ENCODE results near the gene RAPGEF5. TPM values are rescaled to one million over a fixed set of nuclear protein-coding genes. Genes with fewer than 3 reads are reported as not detected.

Gene RAPGEF5
- polyA plus RNA-seq, 1 of the 3 experiments (the other 2 are of a cell fraction) = 1.2 TPM

GRCh38 chr7:22216832-22217475 is 140.0 kb downstream of the RAPGEF5 start:
- H4K20me1 ChIP-seq (ENCODE audit: insufficient read depth) = no peaks in the 10 kb centered on the region
- H3K79me2 ChIP-seq (ENCODE audit: insufficient read depth) = no peaks in the 10 kb centered on the region
- no peak overlapping the region for H3K4me3 ChIP-seq (ENCODE audit: low read depth in 2 of 2, low read length in 1 of 2)
- H3K9ac ChIP-seq = no peak overlapping the region
- peaks cover 0 to 2% of the 10 kb centered on the region in 2 experiments for H3K36me3 ChIP-seq (replicated peaks in 1 of 2; ENCODE audit: control insufficient read depth in 1 of 2, insufficient read depth in 2 of 2, low read length in 1 of 2)
- H3K9me2 ChIP-seq = no peaks in the 10 kb centered on the region
- no peak overlapping the region for H2AFZ ChIP-seq (ENCODE audit: low read depth)
- no peak for DNase-seq
- CTCF ChIA-PET = interaction anchor here (0.7 to 1.7 kb wide), 4 partner anchors 13 to 107 kb away, joined by 3 to 6 read pairs (median 3); no protein-coding TSS in a partner anchor
- no peak overlapping the region for H3K4me2 ChIP-seq
- no peak overlapping the region for H3K27ac ChIP-seq (ENCODE audit: low read depth in 2 of 2, low read length in 1 of 2)
- H3F3A ChIP-seq (replicated peaks; ENCODE audit: insufficient read depth) = no peaks in the 10 kb centered on the region
- POLR2A ChIA-PET = no interaction called here
- no peaks in the 10 kb centered on the region for H3K4me1 ChIP-seq (ENCODE audit: control insufficient read depth in 1 of 2, insufficient read depth in 2 of 2, low read depth in 1 of 2, low read length in 1 of 2)
- no peaks in the 10 kb centered on the region for H3K27me3 ChIP-seq (ENCODE audit: insufficient read depth)
- no peaks in the 10 kb centered on the region for H3K9me3 ChIP-seq
- 76% methylated on average over 4 of the region's 4 CpGs for WGBS (ENCODE audit: low lambda C conversion rate)
- TF ChIP-seq, protein P1, sequence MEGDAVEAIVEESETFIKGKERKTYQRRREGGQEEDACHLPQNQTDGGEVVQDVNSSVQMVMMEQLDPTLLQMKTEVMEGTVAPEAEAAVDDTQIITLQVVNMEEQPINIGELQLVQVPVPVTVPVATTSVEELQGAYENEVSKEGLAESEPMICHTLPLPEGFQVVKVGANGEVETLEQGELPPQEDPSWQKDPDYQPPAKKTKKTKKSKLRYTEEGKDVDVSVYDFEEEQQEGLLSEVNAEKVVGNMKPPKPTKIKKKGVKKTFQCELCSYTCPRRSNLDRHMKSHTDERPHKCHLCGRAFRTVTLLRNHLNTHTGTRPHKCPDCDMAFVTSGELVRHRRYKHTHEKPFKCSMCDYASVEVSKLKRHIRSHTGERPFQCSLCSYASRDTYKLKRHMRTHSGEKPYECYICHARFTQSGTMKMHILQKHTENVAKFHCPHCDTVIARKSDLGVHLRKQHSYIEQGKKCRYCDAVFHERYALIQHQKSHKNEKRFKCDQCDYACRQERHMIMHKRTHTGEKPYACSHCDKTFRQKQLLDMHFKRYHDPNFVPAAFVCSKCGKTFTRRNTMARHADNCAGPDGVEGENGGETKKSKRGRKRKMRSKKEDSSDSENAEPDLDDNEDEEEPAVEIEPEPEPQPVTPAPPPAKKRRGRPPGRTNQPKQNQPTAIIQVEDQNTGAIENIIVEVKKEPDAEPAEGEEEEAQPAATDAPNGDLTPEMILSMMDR (IDR thresholded peaks at IDR 0.05) = no peak
- TF ChIP-seq RXRA (IDR thresholded peaks at IDR 0.05; ENCODE audit: borderline replicate concordance, low read depth) (no peak), FOSL2 (IDR thresholded peaks at IDR 0.05; ENCODE audit: borderline replicate concordance, low read depth) (no peak), JUND (IDR thresholded peaks at IDR 0.05) (no peak), SIN3A (IDR thresholded peaks at IDR 0.05; ENCODE audit: borderline replicate concordance, low read depth, low read length) (no peak)
- TF ChIP-seq, protein P2, sequence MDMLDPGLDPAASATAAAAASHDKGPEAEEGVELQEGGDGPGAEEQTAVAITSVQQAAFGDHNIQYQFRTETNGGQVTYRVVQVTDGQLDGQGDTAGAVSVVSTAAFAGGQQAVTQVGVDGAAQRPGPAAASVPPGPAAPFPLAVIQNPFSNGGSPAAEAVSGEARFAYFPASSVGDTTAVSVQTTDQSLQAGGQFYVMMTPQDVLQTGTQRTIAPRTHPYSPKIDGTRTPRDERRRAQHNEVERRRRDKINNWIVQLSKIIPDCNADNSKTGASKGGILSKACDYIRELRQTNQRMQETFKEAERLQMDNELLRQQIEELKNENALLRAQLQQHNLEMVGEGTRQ (IDR thresholded peaks at IDR 0.05; ENCODE audit: borderline replicate concordance, low read depth, low read length) = no peak

DNA sequence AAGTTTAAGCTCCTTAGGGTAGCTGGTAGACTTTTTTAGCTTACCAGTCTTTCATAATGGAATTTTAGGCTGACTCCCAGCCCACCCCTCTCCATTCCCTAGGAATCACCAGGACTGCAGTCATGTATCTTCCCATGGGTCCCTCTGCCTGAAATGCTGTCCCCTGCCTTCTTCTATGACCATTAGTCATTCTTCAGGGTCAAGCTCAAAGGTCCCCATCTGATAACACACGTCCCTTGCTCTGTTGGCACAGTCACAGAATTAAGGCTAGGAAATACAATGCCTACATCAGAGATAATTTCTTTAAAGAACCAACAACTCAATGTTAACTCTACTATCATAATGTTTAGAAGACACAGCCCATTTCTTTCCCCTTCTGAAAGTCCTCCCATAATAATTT is 140.6 kb downstream of the RAPGEF5 start:
- H3K4me1 ChIP-seq (ENCODE audit: control insufficient read depth in 1 of 2, insufficient read depth in 2 of 2, low read depth in 1 of 2, low read length in 1 of 2) = peaks cover 0 to 1% of the 10 kb centered on the region in 2 experiments; a peak in 1 of 4 replicates
- H3K4me2 ChIP-seq = no peak overlapping the region
- peaks cover 0 to 2% of the 10 kb centered on the region in 2 experiments for H3K36me3 ChIP-seq (replicated peaks in 1 of 2; ENCODE audit: control insufficient read depth in 1 of 2, insufficient read depth in 2 of 2, low read length in 1 of 2)
- CTCF ChIA-PET = interaction anchor here (1.2 to 1.7 kb wide), 2 partner anchors 13 to 77 kb away, joined by 3 to 6 read pairs; no protein-coding TSS in a partner anchor
- H2AFZ ChIP-seq (ENCODE audit: low read depth) = no peak overlapping the region
- no peaks in the 10 kb centered on the region for H3K79me2 ChIP-seq (ENCODE audit: insufficient read depth)
- H4K20me1 ChIP-seq (ENCODE audit: insufficient read depth) = no peaks in the 10 kb centered on the region
- no peaks in the 10 kb centered on the region for H3K9me3 ChIP-seq
- H3K27me3 ChIP-seq (ENCODE audit: insufficient read depth) = no peaks in the 10 kb centered on the region
- no peak overlapping the region for H3K4me3 ChIP-seq (ENCODE audit: low read depth in 2 of 2, low read length in 1 of 2)
- H3K9me2 ChIP-seq = no peaks in the 10 kb centered on the region
- no peaks in the 10 kb centered on the region for H3F3A ChIP-seq (replicated peaks; ENCODE audit: insufficient read depth)
- DNase-seq = no peak
- H3K27ac ChIP-seq (ENCODE audit: low read depth in 2 of 2, low read length in 1 of 2) = no peak overlapping the region
- no peak overlapping the region for H3K9ac ChIP-seq
- 75% methylated on average over 1 of the region's 1 CpG for WGBS (ENCODE audit: low lambda C conversion rate)
- POLR2A ChIA-PET = no interaction called here
- no peak for TF ChIP-seq MXI1 (IDR thresholded peaks at IDR 0.05; ENCODE audit: low read depth, low read length)
- no peak for TF ChIP-seq RFX5 (IDR thresholded peaks at IDR 0.05; ENCODE audit: low read length)
- TF ChIP-seq TAF1 (IDR thresholded peaks at IDR 0.05; ENCODE audit: borderline replicate concordance, low read depth, low read length) = no peak
- TF ChIP-seq RAD21 (IDR thresholded peaks at IDR 0.05; ENCODE audit: low read length) = no peak
- no peak for TF ChIP-seq GABPA (IDR thresholded peaks at IDR 0.05; ENCODE audit: low read depth)
- no peak for TF ChIP-seq FOXM1 (IDR thresholded peaks at IDR 0.05; ENCODE audit: low read depth)
- no peak for TF ChIP-seq RCOR1 (IDR thresholded peaks at IDR 0.05; ENCODE audit: low read length)
- no peak for TF ChIP-seq CHD2 (IDR thresholded peaks at IDR 0.05; ENCODE audit: low read length, partially characterized antibody)
- no peak for TF ChIP-seq FOXJ3 (CRISPR knock-in tag; IDR thresholded peaks at IDR 0.05)
- no peak for TF ChIP-seq REST (IDR thresholded peaks at IDR 0.05; ENCODE audit: low read depth, low read length)
- no peak for TF ChIP-seq MEF2A (IDR thresholded peaks at IDR 0.05; ENCODE audit: borderline replicate concordance, low read depth)
- TF ChIP-seq, protein P2 (IDR thresholded peaks at IDR 0.05; ENCODE audit: borderline replicate concordance, low read depth, low read length) = no peak
- no peak for TF ChIP-seq POLR2AphosphoS5 (IDR thresholded peaks at IDR 0.05; ENCODE audit: low read depth, low read length)
- no peak for TF ChIP-seq GATA2 (CRISPR knock-in tag; IDR thresholded peaks at IDR 0.05)
